Caco-2 (cell line): ENCODE measurements around the gene ACYP2. TPM values are rescaled to one million over a fixed set of nuclear protein-coding genes. Genes with fewer than 3 reads are reported as not detected.

Experiments used
- BruUV-seq: library from RNA; stranded (reverse); fragments of 400-500 nt; replicated peaks from 2 replicates; lab custom pipeline; 2021; lab: Mats Ljungman, UMichigan
- CTCF ChIA-PET: fragments of 300-600 bp; sonication (Branson Sonifier 250); formaldehyde crosslinking; loops from one replicate; lab custom pipeline; 2022; ENCODE audit warnings: antibody characterized with exemption; lab: Charles Lee
- POLR2A ChIA-PET: fragments of 300-600 bp; sonication (Branson Sonifier 250); formaldehyde crosslinking; loops from one replicate; lab custom pipeline; 2022; ENCODE audit warnings: antibody characterized with exemption; lab: Charles Lee
- DNase-seq, 2 experiments: peaks; one replicate each; pipeline versions ENCODE4 v3.0.0 to v3.0.0-alpha.2; 2020 to 2022
- H3K27me3 ChIP-seq: replicated peaks from 2 replicates; pipeline ENCODE4 v1.6.0; 2011; ENCODE audit warnings: low read length; ENCODE audit not compliant: control insufficient read depth, insufficient read depth
- H3K36me3 ChIP-seq: 2 replicates; pipeline ENCODE4 v1.5.1; 2011; ENCODE audit warnings: low read length; ENCODE audit not compliant: control insufficient read depth, insufficient read depth
- H3K4me1 ChIP-seq: fragments of 250-450 bp; sonication (Bioruptor Pico); 2 replicates; pipeline ENCODE4 v1.5.1; 2020; ENCODE audit warnings: mild to moderate bottlenecking
- H3K4me3 ChIP-seq: 2 replicates; pipeline ENCODE4 v1.5.1; 2011; ENCODE audit warnings: low read depth, mild to moderate bottlenecking, control low read depth, low read length
- H3K9me3 ChIP-seq: fragments of 250-450 bp; sonication (Bioruptor Pico); 2 replicates; pipeline ENCODE4 v1.5.1; 2020; ENCODE audit warnings: mild to moderate bottlenecking, moderate library complexity
- H3K27ac Mint-ChIP-seq: one replicate; pipeline ENCODE4 v1.8.0; 2022; ENCODE audit warnings: mixed read lengths; ENCODE audit not compliant: unreplicated experiment
- H3K27me3 Mint-ChIP-seq: one replicate; pipeline ENCODE4 v1.8.0; 2022; ENCODE audit warnings: mixed read lengths; ENCODE audit not compliant: insufficient read depth, unreplicated experiment
- H3K36me3 Mint-ChIP-seq: one replicate; pipeline ENCODE4 v1.8.0; 2022; ENCODE audit warnings: mild to moderate bottlenecking, mixed read lengths; ENCODE audit not compliant: insufficient read depth, unreplicated experiment
- H3K4me1 Mint-ChIP-seq: one replicate; pipeline ENCODE4 v1.8.0; 2022; ENCODE audit warnings: low read depth, mixed read lengths; ENCODE audit not compliant: unreplicated experiment
- H3K4me3 Mint-ChIP-seq: one replicate; pipeline ENCODE4 v1.8.0; 2022; ENCODE audit warnings: mild to moderate bottlenecking, moderate library complexity, mixed read lengths; ENCODE audit not compliant: unreplicated experiment
- H3K9me3 Mint-ChIP-seq: one replicate; pipeline ENCODE4 v1.8.0; 2022; ENCODE audit warnings: mixed read lengths; ENCODE audit not compliant: unreplicated experiment
- CTCF ChIP-seq, 2 experiments: fragments of 200-600 bp in 1 of 2; IDR thresholded peaks; 1 replicate in 1 of 2; 2 replicates in 1 of 2; pipeline versions ENCODE4 v1.5.1 to v1.8.0; 2011 to 2022; ENCODE audit warnings: antibody characterized with exemption in 1 of 2, control low read depth in 1 of 2, inconsistent platforms in 1 of 2, low read depth in 1 of 2, low read length in 1 of 2, mild to moderate bottlenecking in 1 of 2, moderate library complexity in 1 of 2; ENCODE audit not compliant: insufficient read depth in 1 of 2, severe bottlenecking in 1 of 2, unreplicated experiment in 1 of 2
- intact Hi-C: fragments of 100-400 bp; cut with micrococcal nuclease; formaldehyde crosslinking; loops from one replicate; pipeline ENCODE4 v1.10.0; 2022; ENCODE audit not compliant: unreplicated experiment
- total RNA-seq: library from RNA; stranded (reverse); gene quantifications from 2 replicates; pipeline ENCODE4 v1.2.3, GENCODE V29; 2022

ACYP2 gene
- total RNA-seq, 1 experiment from 2014 or later = 4.1 TPM

GRCh38 chr2:54100772-54101171, 14.6 kb upstream of the ACYP2 start:
- Mint-ChIP-seq H3K9me3 (peaks cover 10% of the 10 kb centered on the region), H3K4me1 (no peaks in the 10 kb centered on the region), H3K4me3 (no peak overlapping the region), H3K36me3 (no peaks in the 10 kb centered on the region), H3K27ac (no peak overlapping the region), H3K27me3 (peaks cover 12% of the 10 kb centered on the region)
- H3K4me1 ChIP-seq = 0 out of 2 replicates have a peak, but pooled peaks cover 4% of the 10 kb centered on the region
- TF ChIP-seq CTCF (IDR thresholded peaks at IDR 0.05; ENCODE audit: insufficient read depth in 1 of 2, low read depth in 1 of 2, low read length in 1 of 2, severe bottlenecking in 1 of 2, unreplicated experiment in 1 of 2) = no peak
- no peaks in the 10 kb centered on the region for H3K36me3 ChIP-seq
- no peak overlapping the region for H3K4me3 ChIP-seq
- DNase-seq = no peak
- no peaks in the 10 kb centered on the region for H3K27me3 ChIP-seq
- H3K9me3 ChIP-seq = peaks cover 6% of the 10 kb centered on the region
- intact Hi-C loops = loop anchor here (10.0 kb wide), 1 partner anchor 1074 kb away; no protein-coding TSS in a partner anchor
- POLR2A ChIA-PET = no interaction called here
- no TSS peak for BruUV-seq
- CTCF ChIA-PET = no interaction called here

- Mint-ChIP-seq H3K9me3 (no peaks in the 10 kb centered on the region), H3K27ac (no peak overlapping the region), H3K27me3 (peaks cover 12% of the 10 kb centered on the region), H3K36me3 (no peaks in the 10 kb centered on the region), H3K4me3 (no peak overlapping the region), H3K4me1 (no peaks in the 10 kb centered on the region)
- ChIA-PET CTCF (interaction anchor here (0.5 to 0.8 kb wide), 2 partner anchors 562 to 602 kb away, joined by 4 to 6 read pairs; no protein-coding TSS in a partner anchor), POLR2A (interaction anchor here (0.5 kb wide), 1 partner anchor 134 kb away, joined by 3 read pairs; no protein-coding TSS in a partner anchor)
- H3K4me1 ChIP-seq = 0 out of 2 replicates have a peak, but pooled peaks cover 4% of the 10 kb centered on the region
- BruUV-seq = no TSS peak
- no peak overlapping the region for H3K4me3 ChIP-seq
- no peak for TF ChIP-seq CTCF (IDR thresholded peaks at IDR 0.05; ENCODE audit: insufficient read depth in 1 of 2, low read depth in 1 of 2, low read length in 1 of 2, severe bottlenecking in 1 of 2, unreplicated experiment in 1 of 2)
- H3K9me3 ChIP-seq = no peaks in the 10 kb centered on the region
- no peaks in the 10 kb centered on the region for H3K36me3 ChIP-seq
- DNase-seq = peak; percentile 47 to 62
- H3K27me3 ChIP-seq = no peaks in the 10 kb centered on the region
- intact Hi-C loops = loop anchor here (10.0 kb wide), 1 partner anchor 1071 kb away; no protein-coding TSS in a partner anchor
Observed at GRCh38 chr2:54103454-54104314, 11.7 kb upstream of the ACYP2 start.

- TF ChIP-seq CTCF (IDR thresholded peaks at IDR 0.05; ENCODE audit: insufficient read depth in 1 of 2, low read depth in 1 of 2, low read length in 1 of 2, severe bottlenecking in 1 of 2, unreplicated experiment in 1 of 2) = peak; percentile 69 to 72
- no peak overlapping the region for H3K4me3 Mint-ChIP-seq
- CTCF ChIA-PET = interaction anchor here (0.5 to 1.7 kb wide), 18 partner anchors 9 to 793 kb away, joined by 3 to 17 read pairs (median 4); partner anchors contain the start of gene ACYP2
Observed at GRCh38 chr2:54106631-54107454, 8.6 kb upstream of the ACYP2 start.

More at GRCh38 chr2:54106631-54107454, 8.6 kb upstream of the ACYP2 start:
- Mint-ChIP-seq H3K36me3 (no peaks in the 10 kb centered on the region), H3K27me3 (peaks cover 4% of the 10 kb centered on the region), H3K9me3 (no peaks in the 10 kb centered on the region), H3K27ac (no peak overlapping the region), H3K4me1 (no peaks in the 10 kb centered on the region)
- Histone ChIP-seq H3K9me3 (no peaks in the 10 kb centered on the region), H3K4me1 (0 out of 2 replicates have a peak, but pooled peaks cover 4% of the 10 kb centered on the region), H3K4me3 (no peak overlapping the region), H3K27me3 (no peaks in the 10 kb centered on the region), H3K36me3 (no peaks in the 10 kb centered on the region)
- BruUV-seq = no TSS peak
- intact Hi-C loops = loop anchor here (1.0 to 10.0 kb wide), 6 partner anchors 225 to 1068 kb away; a partner anchor contains a TSS
- POLR2A ChIA-PET = interaction anchor here (0.6 kb wide), 1 partner anchor 1412 kb away, joined by 4 read pairs; no protein-coding TSS in a partner anchor
- DNase-seq = peak in 1 of 2 experiments; percentile 63
